HG02852 (cell line): ENCODE measurements around the gene GNAT1.
"Not testable (repeated sequence)": the region's sequence is repeated elsewhere in the genome, so short reads cannot be mapped to it uniquely, and the experiment has no call there.

Experiments
- ATAC-seq: cut with Tn5 transposase; IDR thresholded peaks from one replicate; pipeline ENCODE4 v1.9.1; 2021; ENCODE audit warnings: mild to moderate bottlenecking, moderate library complexity; ENCODE audit not compliant: unreplicated experiment

The GNAT1 gene

GRCh38 chr3:50237754-50238548 lies 46.5 kb downstream of the GNAT1 start:
- ATAC-seq: peak; percentile 31

- ATAC-seq: no peak
Measured at GRCh38 chr3:50238549-50239026, 47.2 kb downstream of the GNAT1 start.

DNA sequence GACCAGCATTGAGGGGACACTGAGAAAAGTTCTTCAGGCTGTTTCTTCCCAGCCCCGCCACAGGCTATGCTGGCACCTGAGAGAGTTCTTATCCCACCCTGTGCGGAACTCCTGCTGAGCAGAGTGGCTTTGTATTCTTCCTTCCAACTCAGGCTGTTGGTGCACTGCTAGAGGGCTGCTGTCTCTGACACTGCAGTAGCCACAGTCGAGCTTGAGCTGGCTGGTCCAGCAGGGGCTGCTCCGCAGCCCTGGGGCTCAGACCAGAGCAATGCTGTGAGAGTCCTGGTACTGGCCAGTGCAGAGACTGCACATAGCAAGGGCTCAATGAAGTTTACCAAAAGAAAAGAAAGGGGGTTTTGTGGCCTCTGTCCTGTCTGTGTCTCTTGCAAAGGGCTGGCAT lies 48.2 kb downstream of the GNAT1 start:
- no peak for ATAC-seq

DNA sequence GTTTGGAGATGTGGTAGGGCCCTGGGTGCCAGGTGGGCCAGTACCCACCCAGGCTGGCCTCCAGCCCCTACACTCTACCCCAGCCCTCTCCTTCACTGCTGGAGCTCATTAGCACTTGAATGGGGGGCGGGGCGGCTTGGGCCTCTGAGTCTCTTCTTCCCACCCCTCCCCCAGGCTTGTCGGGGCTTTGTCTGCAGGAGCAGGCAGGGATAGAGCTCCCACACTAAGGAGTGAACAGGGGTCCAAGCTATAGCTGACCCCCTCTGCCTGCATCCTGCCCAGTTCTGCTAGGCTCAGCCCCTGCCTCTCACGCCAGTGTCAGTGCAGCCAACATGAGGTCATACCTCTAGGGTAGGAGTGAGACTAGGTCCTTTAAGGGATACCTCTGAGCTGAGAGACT lies 49.8 kb downstream of the GNAT1 start:
- no peak for ATAC-seq

DNA sequence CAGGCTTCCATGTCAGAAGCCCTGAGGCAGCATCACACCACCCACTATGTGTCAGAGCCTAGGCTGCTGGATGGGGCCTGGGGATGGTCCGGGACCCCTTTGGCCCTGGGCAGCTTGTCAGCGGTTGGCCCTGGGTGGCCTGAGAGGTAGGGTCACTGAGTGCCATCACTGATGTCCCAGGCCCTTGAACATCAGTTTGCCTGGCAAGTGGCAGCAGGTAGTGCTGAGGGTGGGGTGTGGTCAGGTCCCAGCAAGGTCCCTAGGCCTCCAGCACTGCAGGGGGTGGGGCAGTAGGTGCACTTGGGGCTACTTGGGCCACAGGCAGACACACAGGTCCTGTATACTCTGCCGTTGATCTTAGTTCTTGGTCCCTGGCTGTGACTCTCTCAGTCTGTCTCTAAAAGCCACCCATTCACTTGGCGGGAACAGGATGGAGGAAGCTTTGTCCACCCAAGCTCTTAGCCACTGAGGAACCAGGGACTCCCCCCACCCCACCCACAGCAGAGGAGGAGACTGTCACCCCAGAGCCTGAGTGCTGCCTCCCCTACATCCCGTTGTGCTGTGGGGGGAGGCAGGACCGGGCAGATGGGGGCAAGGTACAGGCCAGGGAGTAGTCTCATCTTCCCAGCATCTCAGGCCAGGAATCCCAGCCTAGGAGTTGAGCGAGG lies 50.4 kb downstream of the GNAT1 start:
- ATAC-seq: no peak

DNA sequence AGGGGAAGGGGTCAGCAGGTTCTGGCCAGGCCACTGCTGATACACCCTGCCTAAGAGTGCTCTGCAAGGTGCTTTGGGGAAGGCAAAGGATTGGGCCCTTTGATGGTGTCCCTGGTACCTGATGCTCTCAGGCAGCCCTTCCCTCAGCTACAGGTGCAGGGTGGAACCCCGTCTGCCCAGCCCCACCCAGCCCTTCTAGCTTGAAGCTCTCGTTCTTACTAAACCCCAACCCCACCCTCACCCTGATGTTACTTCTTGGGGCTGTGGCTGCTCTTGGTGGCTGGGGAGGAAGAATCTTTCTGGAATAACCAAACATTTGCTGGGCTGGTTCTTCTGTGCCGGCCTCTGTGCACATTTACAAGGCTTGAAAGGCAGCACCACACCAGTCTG lies 51.0 kb downstream of the GNAT1 start:
- no peak for ATAC-seq

DNA sequence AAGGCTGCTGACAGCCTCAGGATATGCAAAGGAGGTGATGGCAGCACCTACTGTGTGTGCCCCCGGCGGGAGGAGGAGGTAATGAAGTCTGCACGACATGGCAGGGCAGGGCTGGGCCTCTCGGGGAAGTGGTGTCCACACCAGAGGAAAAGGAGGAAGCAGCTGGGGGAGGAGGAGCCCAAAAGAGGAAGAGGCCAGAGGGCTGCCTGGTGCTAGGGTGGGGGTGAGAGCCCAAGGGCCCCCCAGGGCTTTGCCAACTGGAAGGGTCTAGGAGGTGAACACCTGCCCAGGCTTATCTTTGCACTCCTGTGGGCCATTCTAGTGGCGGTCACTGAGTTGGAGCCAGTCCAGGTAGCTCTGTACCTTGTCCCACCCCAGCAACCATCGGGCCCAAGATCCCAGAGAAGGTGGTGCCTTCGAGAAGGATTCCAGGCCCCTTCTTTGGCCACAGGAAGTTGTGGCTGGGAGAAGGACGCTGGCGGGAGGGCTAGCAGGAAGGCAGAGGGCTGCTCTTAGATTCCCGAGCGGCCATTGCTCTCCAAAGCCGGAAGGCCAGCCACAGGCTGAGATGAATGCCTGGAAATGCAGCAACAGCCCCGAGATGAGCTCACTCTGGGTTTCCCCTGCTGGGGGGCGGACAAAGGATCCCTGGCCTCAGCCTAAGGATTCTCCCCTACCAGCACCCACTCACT lies 51.6 kb downstream of the GNAT1 start:
- ATAC-seq: no peak

- ATAC-seq: no peak
Measured at GRCh38 chr3:50243543-50243895, 52.1 kb downstream of the GNAT1 start.

GRCh38 chr3:50244813-50245212 lies 53.4 kb downstream of the GNAT1 start:
- ATAC-seq: not testable (repeated sequence)

DNA sequence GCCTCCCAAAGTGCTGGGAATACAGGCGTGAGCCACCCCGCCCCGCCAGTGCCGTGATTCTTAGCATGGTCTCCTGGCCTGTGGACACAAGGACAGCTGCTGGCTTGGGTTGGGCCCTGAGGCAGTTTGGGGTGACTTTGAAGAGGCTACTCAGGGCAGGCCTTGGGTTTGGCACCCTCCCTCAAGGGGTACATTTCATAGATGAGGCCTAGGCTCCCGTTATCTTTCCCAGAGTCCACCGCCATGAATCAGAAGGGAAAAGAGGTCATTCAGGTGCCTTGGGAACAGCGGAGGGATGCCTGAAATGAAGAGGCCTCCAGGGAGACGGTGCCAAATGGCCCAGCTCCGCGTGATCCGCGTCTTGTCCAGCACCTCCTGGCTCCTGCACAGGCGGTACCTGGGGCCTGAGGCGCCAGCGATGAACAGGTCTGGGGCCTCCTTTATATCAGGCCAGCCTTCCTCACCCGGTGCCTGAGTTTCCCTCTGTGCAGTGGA lies 53.9 kb downstream of the GNAT1 start:
- no peak for ATAC-seq

GRCh38 chr3:50245831-50246516 lies 54.6 kb downstream of the GNAT1 start:
- peak; percentile 60 for ATAC-seq

DNA sequence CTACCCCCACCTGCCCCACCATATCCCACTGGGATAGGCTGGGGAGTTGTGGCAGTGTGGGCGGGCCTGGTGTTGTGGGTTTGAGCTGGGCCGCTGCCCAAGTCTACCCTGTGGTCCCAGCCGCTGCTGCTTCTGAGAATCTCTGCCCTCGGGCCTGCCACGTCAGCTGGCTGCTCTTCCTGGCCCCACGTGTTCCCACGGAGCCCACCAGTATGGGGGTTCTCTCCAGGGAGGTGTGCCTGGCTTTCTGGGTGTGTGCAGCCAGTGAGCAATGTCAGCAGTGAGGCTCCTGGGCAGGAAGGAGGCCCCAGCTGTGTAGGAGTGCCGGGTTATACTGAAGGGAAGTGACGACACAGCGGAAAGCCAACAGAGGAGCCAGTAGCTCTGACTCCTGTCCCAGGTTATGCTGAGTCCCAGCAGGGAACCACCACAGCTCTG lies 55.1 kb downstream of the GNAT1 start:
- peak; percentile 49 for ATAC-seq
